NCI-H1436 (cell line): ENCODE data around the gene SRPK2.

ENCODE experiments used
- DNase-seq: peaks from one replicate; lab custom pipeline; 2025; lab: John Stamatoyannopoulos, UW

Gene SRPK2

GRCh38 chr7:105097619-105098018 lies 291.1 kb downstream of the SRPK2 start:
- no peak for DNase-seq

- no peak for DNase-seq
Observed at GRCh38 chr7:105096306-105096705, 292.4 kb downstream of the SRPK2 start.

DNA sequence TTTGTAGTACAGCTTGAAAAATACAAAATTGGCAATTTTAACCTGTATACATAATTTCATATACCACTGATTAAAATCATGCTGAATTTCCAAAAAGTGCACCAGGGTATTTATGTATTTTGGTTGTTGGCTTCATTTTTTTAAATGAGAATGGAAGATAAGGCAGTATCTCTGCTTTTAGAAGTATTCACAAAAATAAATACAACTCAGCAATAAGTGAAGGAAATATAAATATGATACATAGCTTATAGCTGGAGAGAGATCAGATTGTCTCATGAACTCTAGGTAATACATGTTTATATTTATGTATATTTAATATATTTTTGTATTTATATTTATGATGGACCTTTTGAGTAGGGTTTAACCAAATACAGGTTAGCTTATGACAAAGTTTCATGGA lies 293.8 kb downstream of the SRPK2 start:
- no peak for DNase-seq

DNA sequence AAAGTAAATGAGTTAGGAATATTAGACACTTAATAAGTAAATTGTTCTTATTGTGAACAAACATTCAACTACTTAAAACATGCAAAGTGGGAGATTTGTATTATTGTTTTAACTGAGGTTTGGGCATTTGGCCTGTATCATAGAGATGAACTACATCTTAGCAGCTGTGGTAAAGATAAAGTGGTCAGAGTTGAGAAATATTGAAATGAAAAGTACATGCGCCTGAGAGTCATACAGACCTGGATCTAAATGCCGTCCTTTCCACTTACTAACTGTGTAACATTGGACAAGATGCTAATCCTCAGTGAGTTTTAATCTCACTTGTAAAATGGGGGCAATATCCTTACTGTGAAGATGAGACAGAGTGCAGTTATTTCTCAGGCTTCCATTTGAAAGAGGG lies 300.3 kb downstream of the SRPK2 start:
- DNase-seq: no peak

GRCh38 chr7:105087981-105088380 lies 300.7 kb downstream of the SRPK2 start:
- DNase-seq: no peak

GRCh38 chr7:105086850-105087249 lies 301.9 kb downstream of the SRPK2 start:
- no peak for DNase-seq

GRCh38 chr7:105084581-105084980 lies 304.1 kb downstream of the SRPK2 start:
- no peak for DNase-seq

GRCh38 chr7:105079348-105079747 lies 309.4 kb downstream of the SRPK2 start:
- DNase-seq: no peak

- DNase-seq: no peak
Observed at GRCh38 chr7:105073143-105073542, 315.6 kb downstream of the SRPK2 start.

DNA sequence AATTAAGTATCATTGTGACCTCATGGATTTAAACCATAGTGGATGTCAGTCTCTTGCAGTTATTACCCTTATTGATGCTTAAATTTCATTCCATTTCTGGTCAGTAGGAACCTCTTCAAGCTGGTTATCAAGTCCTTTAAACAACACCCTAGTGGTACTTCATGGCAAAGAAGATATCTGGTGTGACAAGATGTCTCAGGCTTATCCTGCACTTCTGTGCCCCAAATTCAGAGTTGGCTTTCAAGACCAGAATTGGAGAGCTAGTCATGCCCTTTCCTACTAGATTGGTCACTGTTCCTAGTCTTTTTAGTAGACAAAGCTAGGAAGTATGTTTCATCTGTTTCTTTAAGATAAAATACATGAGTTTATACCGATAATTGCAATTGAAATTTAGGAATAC lies 319.8 kb downstream of the SRPK2 start:
- no peak for DNase-seq

- DNase-seq: no peak
Observed at GRCh38 chr7:105067691-105068090, 321.0 kb downstream of the SRPK2 start.
